GM18519 (cell line): ENCODE measurements around the gene SUPV3L1.
A peak's percentile ranks its signal among the peaks of the same experiment; 100 is the strongest.

Source experiments
- ATAC-seq: cut with Tn5 transposase; IDR thresholded peaks from one replicate; pipeline ENCODE4 v1.9.1; 2021; ENCODE audit warnings: mild to moderate bottlenecking, moderate library complexity; ENCODE audit not compliant: unreplicated experiment, low FRiP score

Gene SUPV3L1

DNA sequence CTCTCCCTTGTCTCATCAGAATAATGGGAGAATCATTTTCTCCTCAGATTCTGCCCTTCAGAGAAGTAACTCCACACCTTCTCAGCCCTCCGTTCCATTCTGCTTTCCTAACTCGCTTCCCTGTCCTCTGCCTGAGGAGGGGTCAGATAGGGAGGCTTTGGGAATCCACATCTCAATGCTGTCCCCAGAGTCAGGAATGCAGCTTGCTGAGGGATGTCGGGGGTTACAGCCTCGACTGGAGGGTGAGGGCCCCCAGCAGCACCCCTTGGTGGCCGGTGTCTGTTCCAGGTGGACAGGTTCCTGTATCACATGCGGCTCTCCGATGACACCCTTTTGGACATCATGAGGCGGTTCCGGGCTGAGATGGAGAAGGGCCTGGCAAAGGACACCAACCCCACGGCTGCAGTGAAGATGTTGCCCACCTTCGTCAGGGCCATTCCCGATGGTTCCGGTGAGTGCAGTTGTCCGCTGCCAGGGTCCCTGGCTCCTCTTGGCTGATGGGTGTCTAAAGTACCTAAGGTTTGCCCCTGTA is 47.0 kb downstream of the SUPV3L1 start:
- no peak for ATAC-seq

DNA sequence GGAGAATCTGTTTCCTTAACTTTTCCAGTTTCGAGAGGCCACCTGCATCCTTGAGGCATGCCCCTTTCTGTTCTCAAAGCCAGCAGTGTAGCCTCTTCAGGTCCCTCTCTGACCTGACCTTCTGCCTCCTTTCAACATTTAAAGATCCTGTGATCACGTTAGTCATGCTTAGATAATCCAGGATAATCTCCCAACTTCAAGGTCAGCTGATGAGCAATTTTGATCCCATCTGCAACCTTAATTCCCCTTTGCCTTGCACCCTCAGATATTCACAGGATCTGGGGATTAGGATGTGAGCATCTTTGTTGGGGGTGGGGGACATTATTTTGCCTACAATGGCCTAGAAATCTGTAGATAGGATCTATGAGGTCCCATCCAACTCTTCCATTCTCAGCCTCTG is 48.1 kb downstream of the SUPV3L1 start:
- no peak for ATAC-seq

DNA sequence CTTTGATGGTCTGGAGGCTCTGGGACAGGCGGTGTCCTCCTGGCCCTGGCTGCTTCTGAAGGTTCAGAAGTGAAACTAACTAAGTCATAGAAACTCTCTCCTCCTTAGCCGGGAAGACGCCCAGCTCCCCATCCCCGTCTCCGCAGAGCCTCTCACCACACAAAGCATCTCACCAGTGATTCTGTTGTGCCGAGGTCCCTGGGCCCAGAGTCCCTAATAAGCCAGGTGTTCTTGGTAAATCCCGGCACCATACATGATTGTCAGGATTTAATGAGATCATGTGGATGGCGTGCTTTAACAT is 49.5 kb downstream of the SUPV3L1 start:
- ATAC-seq, result no peak

DNA sequence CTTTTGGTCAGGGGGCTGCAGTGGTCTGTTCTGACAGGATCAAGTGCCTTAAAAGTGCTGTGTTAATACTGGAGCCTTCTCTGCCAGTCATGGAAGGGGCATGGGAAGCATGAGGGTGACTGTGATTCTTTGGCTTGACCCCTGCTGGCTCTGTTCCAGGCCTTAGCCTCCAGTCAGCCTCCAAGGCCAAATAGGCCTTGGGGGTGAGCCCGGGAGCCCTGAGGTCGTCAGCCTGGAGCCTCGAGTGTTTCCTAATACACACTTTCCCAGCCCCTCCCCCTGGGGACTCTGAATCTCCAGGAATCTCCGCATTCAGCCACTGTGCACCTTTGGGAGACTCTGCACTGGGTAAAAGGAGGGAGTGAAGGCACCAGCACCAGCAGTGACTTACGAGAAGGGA is 50.1 kb downstream of the SUPV3L1 start:
- ATAC-seq, result no peak

DNA sequence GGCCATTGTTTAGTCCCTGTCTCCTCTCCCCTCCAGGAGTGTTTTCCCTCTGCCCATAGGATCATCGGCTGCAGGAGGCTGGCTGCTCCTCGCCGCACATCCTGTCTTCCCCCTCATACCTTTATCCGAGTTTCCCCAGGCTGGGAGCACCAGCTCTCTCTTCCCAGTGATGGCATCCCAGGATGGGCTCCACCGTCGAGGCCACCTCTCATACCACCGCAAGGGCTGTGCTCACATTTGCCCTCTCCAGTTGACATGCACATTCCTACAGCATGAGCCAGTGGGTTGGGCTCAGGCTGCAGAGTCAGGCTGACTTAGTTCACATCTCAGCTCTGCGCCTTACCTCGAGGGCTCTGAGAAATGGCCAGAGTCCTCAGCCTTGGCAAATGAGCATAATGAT is 52.2 kb downstream of the SUPV3L1 start:
- no peak for ATAC-seq

DNA sequence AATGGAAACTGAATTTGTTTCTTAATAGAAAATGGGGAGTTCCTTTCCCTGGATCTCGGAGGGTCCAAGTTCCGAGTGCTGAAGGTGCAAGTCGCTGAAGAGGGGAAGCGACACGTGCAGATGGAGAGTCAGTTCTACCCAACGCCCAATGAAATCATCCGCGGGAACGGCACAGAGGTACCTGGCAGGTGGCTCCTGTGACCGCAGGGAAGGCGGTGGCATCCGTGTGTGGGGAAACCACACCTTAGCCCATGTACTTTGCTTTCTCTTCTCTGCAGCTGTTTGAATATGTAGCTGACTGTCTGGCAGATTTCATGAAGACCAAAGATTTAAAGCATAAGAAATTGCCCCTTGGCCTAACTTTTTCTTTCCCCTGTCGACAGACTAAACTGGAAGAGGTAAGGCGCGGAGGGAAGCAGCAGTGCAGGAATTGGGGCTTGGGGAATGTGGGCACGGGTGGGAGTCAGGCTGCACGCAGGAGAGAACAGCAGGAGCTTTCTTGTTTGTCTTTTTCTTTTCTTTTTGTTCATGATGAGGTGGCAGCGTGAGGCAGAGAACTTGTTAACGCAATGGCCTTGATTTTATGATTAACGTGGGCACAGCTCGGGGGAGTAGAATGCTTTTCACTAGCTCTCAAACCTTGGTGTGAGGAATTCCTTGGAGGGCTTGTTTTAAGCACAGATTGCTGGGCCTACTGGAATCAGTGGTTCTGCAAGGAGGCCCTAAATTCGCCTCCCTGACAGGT is 52.9 kb downstream of the SUPV3L1 start:
- ATAC-seq, result no peak

DNA sequence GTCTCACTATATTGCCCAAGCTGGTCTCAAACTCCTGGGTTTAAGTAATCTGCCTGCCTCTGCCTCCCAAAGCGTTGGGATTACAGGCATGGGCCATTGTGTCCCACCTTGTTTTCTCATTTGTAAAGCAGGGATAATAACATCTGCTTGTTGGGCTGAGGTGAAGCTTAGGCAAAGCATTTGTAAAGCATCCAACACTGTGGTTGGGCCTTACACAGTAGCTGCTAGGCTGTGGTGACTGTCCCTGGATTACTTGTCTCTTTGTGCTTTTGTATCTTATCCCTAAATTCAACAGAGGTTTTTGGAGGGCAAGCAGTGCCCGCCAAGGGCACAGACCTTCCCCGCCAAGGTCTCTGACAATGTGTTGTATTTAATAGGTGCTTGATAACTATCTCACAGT is 54.4 kb downstream of the SUPV3L1 start:
- ATAC-seq, result no peak

DNA sequence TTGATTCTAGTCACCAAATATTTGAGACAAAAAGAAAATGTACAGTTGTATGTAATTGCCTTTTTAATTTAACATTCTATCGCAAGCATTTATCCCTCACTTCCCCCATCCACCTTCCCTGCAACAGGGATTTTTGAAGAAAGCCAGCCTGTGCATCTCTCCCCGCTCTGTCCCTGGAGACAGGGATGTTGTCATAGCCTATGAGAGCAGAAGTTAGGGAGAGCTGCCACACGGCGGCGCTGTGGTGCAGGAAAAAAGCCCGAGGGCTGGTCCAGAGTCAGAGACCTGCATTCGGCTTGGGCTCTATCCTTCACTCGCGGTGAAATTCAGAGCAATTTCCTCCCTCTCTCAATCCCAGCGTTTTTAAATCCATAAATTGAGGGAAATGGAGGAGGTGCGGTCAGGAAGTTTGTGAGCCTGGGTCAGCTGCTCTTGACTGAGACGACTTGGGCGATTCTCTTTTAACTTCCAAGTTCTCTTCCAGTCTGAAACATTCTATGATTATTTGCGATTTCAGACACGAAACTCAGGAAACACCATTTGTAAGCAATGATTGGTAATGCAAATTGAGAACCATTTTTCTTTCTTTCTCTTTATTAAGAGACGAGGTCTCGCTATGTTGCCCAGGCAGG is 57.6 kb downstream of the SUPV3L1 start:
- peak; percentile 85 for ATAC-seq

DNA sequence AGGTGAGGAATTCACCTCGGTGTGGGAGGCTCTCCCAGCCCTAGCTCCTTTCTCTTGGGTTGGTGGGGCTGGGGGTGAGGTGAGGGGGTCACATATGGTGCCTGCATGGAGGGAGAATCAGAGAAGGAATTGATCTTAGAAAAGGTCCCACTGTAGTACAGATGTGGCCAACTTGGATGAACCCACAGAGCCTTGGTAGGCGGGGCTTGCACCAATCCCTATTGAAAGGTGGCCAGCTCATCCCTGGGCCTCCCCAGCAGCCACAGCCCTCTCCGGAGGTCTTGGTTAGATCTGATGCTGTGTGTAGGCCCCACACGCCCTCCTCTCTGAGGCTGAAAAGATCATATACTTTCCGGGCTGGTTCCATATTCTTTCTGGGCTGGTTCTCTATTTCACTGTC is 59.1 kb downstream of the SUPV3L1 start:
- ATAC-seq, result no peak

DNA sequence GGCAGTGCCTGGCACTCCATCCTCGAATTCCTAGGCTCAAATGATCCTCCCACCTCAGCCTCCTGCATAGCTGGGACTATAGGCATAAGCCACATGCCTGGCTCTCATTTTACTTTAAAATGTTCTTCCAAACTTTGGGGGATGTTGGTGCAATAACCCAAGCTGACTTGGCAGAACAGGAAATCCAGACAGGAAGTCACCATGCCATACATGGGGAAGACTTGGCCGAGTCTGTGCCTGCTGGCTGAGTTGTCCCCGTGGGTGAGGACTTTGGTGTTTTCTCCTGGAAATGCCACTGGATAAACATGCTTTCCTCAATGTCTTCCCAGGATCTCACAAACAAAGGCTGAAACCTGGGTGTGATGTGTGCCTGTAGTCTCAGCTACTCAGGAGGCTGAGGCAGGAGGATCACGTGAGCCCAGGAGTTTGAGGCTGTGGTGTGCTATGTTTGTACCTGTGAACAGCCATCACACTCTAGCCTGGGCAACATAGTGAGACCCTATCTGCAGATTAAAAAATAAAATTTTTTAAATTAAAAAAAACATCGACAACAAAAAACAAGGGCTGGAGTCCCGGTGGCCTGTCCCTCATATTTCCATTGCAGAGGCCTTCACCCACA is 59.9 kb downstream of the SUPV3L1 start:
- no peak for ATAC-seq

DNA sequence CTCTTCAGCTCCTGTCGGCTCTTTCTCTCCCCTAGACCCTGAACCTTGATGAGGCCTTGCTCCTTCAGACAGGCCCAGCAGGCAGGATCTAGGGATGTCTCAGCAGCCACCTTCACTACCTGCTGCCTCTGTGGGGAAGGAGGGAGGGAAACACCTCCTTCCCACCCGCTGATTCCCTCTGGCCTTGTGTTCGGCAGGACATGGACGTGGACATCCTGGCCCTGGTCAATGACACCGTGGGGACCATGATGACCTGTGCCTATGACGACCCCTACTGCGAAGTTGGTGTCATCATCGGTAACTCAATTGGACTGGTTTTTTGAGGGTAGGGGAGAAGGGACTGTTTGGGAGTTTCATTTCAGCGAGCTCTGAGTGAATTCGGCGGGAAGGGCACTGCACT is 60.4 kb downstream of the SUPV3L1 start:
- ATAC-seq, result no peak

DNA sequence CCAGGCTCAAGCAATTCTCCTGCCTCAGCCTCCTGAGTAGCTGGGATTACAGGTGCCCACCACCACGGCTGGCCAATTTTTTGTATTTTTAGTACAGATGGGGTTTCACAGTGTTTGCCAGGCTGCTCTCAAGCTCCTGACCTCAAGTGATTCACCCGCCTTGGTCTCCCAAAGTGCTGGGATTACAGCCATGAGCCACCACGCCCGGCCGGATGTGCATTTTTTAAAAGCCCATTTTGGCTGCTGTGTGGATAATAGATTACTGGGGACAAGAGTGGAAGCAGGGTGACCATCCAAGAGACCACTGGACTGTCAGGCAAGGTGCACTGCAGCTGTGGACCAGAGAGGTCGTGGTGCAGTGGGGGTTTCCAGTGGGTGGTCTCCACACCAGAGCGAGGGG is 61.5 kb downstream of the SUPV3L1 start:
- ATAC-seq, result no peak

DNA sequence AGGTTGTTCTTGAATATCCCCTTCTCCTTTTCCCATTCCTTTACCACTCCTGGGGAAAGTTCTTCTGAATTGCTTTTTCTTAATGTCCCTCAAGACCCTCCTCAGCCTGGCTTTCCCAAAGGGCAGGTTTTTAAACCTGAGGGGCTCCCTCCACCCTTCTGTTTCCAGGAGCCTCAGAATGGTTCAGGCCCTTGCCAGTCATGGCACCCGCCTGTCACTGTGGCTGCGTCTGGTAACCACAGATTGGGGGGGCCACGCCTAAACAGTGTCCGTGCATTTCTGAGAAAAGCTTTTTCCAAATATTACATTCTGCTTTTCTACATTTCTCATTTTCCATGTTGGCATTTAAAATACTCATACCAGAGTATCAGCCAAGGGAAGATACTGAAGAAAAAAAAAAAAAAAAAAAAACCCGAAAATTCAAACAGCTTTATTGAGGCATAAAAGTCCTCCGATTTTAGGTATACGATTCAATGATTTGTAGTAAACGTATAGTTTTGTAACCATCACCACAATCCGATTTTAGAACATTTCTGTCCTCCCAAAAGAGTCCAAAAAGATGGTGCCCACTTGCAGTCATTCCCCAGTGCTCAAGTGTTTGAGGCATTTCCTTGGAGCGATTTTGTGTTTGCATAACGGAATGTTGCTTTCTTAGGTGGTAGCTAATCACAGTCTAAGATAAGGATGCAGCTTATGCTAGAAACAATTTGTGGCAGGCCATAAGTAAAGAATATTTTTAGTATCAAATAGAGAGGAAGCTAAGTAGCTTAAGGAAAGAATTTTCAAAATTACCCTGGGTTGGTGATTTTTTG is 62.2 kb downstream of the SUPV3L1 start:
- ATAC-seq, result no peak

DNA sequence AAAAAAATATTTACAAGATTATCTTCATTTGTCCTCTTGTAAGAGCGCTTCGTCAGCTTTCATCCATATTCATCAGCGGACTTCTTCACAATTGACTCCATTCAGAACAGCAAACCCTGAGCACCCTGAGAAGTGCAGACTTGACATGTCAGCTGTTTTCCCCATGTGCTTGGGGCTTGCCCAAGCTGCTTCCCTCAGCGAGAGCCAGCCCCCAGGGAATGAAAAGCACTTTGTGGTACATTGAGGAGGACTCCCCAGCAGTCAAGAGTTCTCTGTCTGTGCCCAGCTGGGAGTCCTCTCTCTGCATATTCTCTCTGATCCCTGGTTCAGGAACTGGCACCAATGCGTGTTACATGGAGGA is 62.8 kb downstream of the SUPV3L1 start:
- no peak for ATAC-seq

DNA sequence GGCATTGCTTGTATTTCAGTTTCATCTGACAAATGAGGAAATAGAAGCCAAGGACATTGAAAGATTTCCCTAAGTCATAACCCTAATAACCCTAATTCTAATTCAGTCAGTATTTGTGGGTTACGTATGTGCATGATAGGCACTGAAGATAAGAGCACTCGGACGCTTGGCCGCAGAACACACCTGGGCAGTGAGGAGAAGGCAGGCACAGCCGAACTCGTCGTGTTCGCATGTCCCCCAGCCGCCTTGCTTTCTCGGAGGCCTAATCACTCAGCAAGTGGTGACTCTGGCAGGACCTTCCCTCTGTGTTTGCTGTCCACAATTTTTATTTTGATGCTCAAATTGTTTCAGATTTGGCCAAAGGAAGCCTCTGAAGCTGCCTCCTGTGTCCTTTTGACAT is 63.8 kb downstream of the SUPV3L1 start:
- no peak for ATAC-seq

DNA sequence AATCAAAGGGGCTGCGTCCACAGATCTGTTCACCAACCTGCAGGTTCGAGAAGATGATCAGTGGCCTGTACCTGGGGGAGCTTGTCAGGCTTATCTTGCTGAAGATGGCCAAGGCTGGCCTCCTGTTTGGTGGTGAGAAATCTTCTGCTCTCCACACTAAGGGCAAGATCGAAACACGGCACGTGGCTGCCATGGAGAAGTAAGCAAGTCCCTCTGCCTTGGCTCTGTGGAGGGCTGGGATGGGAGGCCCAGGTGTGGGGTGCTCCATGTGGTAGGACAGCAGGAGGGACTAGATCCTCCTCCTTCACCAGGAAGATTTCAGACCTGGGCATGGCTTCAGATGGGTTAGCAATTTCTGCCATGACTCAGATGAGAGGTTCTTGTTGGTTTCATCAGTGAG is 66.0 kb downstream of the SUPV3L1 start:
- ATAC-seq, result no peak

DNA sequence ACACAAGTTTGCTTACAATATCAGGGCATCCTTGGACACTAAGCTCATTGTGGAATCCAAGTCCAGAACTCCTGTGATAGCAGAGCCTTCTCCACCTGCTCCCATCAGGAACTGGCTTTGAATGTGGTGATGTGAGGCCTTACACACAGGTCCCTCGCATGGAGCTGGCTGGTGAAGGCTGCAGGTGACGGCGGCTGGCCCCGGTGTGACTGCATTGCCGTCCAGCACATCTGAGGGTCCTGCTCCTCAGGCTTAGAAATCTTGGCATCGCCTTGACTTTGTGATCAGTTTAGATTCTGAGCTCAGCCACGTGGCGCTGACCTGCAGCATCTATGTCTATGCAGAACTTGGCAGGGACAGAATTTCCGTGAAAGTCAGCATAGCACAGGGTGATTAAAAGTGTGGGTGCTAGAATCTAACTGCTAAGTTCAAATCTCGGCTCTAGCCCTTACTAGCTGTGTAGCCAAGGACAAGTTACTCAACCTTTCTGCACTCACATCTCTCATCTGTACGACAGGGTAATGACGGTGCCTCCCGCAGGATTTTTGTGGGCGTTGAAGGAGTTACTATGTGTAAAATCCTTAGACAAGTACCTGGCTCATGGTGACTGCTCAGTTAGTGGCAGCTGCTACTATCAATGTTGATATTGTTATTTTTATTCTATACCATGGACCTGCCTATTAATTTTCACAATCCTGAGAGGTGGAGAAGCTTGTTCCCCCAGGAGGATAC is 66.7 kb downstream of the SUPV3L1 start:
- no peak for ATAC-seq

DNA sequence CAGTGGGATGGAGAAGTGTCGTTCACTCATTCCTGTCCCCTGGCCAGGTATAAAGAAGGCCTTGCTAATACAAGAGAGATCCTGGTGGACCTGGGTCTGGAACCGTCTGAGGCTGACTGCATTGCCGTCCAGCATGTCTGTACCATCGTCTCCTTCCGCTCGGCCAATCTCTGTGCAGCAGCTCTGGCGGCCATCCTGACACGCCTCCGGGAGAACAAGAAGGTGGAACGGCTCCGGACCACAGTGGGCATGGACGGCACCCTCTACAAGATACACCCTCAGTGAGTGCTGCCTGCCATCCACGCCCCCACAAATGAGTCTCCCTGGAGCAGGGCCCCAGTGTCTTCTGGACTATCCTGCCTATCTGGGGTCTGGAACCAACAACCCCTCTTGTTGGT is 67.3 kb downstream of the SUPV3L1 start:
- no peak for ATAC-seq

DNA sequence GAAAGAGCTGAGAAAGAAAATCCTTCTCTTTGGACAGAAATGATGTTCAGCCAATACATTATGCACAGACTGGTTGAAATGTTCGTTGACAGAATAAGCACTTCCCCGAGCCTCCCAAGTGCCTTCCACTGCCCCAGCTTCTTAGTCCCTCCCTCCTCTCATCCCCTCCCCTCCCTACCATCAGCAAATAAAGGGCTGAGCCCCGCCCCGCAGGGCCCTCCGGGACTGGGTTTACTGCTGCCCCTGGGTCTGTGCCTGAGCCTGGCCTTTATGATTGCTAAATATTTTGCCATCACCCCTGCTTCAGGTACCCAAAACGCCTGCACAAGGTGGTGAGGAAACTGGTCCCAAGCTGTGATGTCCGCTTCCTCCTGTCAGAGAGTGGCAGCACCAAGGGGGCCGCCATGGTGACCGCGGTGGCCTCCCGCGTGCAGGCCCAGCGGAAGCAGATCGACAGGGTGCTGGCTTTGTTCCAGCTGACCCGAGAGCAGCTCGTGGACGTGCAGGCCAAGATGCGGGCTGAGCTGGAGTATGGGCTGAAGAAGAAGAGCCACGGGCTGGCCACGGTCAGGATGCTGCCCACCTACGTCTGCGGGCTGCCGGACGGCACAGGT is 68.2 kb downstream of the SUPV3L1 start:
- ATAC-seq, result no peak

DNA sequence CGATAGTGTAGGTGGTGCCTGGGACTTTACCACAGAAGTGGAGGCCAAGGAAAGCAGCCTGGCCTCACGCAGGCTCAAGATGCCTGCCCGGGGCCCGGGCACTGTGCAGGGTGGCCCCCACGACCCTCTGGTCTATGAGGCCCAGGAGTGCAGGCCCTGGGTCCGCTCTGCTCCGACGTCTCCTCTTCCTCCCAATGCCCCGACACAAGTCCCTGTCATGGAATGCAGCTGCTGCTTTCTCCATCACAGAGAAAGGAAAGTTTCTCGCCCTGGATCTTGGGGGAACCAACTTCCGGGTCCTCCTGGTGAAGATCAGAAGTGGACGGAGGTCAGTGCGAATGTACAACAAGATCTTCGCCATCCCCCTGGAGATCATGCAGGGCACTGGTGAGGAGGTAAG is 70.0 kb downstream of the SUPV3L1 start:
- ATAC-seq, result no peak
